ENCODE data around the gene HBP1.

HBP1 gene

DNA sequence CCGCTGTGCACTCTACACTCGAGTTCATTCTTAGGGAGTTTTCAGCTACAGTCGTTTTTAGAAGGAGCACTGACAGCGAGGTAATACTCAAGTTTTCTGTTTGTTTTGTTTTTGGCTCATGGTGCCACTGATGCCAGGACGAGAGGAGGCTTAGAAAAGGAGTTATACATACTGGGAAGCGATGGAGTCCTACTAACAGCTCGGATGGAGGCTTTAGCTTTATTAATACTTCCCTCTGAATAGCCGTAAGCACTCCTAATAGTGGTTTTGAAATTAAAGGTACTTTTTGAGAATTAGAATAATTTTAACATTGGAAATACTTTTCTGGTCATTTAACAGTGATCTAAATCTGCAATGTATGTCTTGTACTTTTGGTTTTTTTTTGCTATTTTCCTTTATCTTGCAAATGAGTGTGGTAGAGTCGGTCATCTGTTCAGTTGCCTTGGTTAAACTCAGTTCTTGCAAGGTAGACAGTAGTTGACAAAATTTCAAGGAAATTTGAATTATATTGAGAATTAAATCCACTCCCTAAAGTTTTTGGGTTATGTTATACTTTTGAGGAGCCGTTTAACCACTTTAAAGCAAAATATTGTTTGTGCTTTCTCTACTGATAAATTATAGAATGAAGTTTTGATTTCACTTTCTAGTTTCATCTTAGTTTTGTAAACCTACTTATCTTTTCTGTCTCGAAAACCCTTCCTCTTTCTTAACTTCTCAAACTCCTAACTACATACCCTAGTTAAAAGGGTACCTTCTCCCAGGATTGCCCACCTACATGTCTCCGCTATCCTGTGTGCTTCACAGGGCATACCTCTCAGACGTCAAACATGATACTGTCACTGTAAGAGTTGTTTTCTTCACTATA lies 1.5 kb downstream of the HBP1 start:
- in situ Hi-C loops (cut with HindIII; ENCODE audit: low sequenced_read_pairs) = no loop called here
- TF ChIP-seq, protein P1, sequence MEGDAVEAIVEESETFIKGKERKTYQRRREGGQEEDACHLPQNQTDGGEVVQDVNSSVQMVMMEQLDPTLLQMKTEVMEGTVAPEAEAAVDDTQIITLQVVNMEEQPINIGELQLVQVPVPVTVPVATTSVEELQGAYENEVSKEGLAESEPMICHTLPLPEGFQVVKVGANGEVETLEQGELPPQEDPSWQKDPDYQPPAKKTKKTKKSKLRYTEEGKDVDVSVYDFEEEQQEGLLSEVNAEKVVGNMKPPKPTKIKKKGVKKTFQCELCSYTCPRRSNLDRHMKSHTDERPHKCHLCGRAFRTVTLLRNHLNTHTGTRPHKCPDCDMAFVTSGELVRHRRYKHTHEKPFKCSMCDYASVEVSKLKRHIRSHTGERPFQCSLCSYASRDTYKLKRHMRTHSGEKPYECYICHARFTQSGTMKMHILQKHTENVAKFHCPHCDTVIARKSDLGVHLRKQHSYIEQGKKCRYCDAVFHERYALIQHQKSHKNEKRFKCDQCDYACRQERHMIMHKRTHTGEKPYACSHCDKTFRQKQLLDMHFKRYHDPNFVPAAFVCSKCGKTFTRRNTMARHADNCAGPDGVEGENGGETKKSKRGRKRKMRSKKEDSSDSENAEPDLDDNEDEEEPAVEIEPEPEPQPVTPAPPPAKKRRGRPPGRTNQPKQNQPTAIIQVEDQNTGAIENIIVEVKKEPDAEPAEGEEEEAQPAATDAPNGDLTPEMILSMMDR (IDR thresholded peaks at IDR 0.05; ENCODE audit: low read depth, low read length) = no peak
- H3K4me3 ChIP-seq (ENCODE audit: low read depth, low read length) = peak overlapping the region; percentile 92
- peak; percentile 26 for DNase-seq (ENCODE audit: low read depth, low spot score)

DNA sequence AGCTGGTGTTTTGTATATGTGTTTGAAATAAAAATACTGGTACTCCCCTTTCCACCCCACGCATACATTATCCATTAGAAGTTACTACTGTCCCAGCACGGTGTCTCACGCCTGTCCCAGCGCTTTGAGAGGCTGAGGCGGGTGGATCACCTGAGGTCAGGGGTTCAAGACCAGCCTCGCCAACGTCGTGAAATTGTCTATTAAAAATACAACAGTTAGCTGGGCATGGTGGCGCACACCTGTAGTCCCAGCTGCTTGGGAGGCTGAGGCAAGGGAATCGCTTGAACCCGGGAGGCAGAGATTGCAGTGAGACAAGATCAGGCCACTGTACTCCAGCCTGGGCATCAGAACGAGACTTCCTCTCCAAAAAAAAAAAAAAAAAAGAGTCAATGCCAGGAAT lies 2.7 kb downstream of the HBP1 start:
- TF ChIP-seq, protein P1 (IDR thresholded peaks at IDR 0.05; ENCODE audit: low read depth, low read length) = no peak
- DNase-seq (ENCODE audit: low read depth, low spot score) = no peak
- in situ Hi-C loops (cut with HindIII; ENCODE audit: low sequenced_read_pairs) = no loop called here
- H3K4me3 ChIP-seq (ENCODE audit: low read depth, low read length) = no peak overlapping the region

DNA sequence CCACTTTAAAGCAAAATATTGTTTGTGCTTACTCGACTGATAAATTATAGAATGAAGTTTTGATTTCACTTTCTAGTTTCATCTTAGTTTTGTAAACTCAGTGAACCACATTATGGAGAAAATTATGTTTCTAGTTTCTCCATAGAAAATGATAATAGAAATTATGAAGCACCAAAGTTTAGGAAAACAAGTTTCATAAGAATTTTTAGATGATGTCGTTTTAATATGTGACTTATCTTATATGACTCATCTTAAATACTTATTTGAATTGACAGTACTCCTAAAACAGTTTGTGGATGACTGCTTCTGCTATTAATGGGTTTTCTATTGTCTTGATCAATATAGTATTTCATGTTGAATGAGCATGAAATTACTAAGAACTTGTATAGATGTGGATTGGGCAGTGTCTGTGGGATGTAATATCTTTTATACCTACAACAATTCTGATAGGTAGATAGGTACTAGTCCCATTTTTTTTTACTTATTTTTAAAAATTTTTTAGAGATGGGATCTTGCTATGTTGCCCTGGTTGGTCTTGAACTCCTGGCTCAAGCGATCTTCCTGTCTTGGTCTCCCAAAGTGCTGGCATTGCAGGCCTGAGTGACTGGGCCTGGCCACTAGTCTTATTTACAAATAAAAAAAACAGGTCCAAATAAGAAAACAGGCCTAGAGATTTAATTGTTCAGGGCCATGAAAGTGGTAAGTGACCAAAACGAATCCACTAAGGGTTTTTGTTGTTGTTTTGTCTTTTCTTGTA lies 3.7 kb downstream of the HBP1 start:
- TF ChIP-seq, protein P1 (IDR thresholded peaks at IDR 0.05; ENCODE audit: low read depth, low read length) = no peak
- in situ Hi-C loops (cut with HindIII; ENCODE audit: low sequenced_read_pairs) = no loop called here
- H3K4me3 ChIP-seq (ENCODE audit: low read depth, low read length) = no peak overlapping the region
- DNase-seq (ENCODE audit: low read depth, low spot score) = no peak

DNA sequence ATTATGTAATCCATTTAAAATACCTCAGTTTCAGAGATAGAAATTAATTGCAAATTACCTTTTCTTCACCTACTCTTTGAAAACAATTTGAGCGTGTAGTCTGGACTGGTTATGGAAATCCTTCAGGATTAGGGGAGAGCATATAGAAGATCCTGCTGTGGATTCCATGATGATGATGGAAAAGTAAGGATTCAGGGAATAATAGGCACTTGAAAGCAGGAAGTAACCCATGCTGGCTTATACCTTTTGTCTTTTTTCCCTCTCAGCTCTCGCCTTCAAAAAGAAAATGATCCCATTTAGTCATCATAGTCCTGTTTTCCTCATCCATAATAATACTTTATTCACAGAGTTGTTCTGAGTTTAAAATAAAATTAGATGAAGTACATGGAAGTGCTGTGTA lies 4.4 kb downstream of the HBP1 start:
- DNase-seq (ENCODE audit: low read depth, low spot score) = no peak
- TF ChIP-seq, protein P1 (IDR thresholded peaks at IDR 0.05; ENCODE audit: low read depth, low read length) = no peak
- in situ Hi-C loops (cut with HindIII; ENCODE audit: low sequenced_read_pairs) = no loop called here
- H3K4me3 ChIP-seq (ENCODE audit: low read depth, low read length) = no peak overlapping the region

DNA sequence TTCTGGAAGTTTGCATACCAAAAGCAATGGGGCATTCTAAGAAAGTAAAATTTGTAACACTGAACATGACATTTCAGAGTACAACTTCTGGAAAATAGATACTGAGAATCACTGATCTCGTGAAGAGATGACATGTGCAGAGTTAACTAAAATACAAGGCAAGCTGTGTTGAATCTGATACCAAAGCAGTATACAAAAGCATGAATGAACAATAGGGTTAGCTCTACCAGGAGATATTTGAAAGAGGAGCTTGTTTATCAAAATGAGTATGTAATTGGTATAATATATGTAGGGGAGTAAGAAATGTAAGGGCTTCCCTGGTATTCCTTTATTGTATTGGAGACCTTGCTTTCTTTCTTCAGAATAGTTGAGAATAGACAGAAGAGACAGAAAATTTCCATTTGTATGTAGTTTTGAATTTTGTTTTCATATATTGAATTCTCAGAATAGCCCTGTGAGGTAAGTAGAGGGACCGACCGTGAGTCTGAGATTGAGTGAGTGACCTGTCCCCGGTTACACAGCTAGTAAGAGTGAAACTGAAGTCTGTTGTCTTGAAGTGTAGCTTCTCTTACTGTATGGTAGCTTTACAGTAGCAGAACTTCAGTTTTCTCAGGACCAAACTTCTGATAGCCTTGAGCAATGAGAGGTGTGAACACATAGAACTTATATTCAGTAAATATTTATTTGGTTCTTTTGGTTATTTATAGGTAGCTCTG lies 5.0 kb downstream of the HBP1 start:
- no peak for DNase-seq (ENCODE audit: low read depth, low spot score)
- TF ChIP-seq, protein P1 (IDR thresholded peaks at IDR 0.05; ENCODE audit: low read depth, low read length) = no peak
- in situ Hi-C loops (cut with HindIII; ENCODE audit: low sequenced_read_pairs) = no loop called here

More for the DNA sequence above, 5.0 kb downstream of the HBP1 start:
- H3K4me3 ChIP-seq (ENCODE audit: low read depth, low read length) = no peak overlapping the region
